Epidermal melanocyte (primary cell): ENCODE measurements around the gene DOP1A.

Experiments used
- DNase-seq: peaks from one replicate; pipeline ENCODE4 v3.0.0; 2011; ENCODE audit warnings: low spot score; ENCODE audit not compliant: insufficient read length

Gene DOP1A

DNA sequence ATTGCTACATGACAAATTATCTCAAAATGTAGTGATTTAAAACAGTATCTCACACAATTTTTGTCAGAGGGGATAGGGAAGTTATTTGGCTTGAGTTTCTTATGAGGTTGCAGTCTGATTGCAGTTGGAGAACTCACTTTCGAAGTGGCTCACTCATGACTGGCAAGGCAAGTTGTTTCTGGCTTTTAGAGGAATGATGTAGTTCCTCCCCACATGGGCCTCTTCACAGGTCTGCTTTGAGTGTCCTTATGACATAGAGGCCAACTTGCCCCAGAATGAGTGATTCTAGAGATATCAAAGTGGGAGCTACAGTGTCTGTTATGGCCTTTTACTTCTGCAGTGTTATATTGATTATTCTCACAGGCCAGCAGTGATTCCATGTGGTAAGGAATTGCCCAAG lies 6.1 kb downstream of the DOP1A start:
- no peak for DNase-seq

DNA sequence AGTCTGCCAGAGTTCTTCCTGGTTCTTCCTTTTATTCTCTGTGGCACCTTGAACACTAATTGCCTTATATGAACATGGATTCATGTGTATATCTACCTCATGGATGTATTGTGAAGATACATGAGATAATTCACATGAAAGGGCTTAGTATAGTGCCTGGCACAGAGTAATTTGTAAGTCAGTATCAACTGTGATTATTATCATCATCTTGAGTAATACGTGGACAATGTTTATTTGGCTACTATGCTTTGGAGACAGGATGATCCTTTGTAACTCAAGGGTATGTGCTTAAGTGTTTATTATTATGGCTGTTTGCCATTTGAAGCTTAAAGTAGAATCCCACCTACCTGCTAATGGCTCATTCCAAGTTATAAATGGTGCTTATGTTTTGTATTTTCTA lies 16.0 kb downstream of the DOP1A start:
- no peak for DNase-seq

DNA sequence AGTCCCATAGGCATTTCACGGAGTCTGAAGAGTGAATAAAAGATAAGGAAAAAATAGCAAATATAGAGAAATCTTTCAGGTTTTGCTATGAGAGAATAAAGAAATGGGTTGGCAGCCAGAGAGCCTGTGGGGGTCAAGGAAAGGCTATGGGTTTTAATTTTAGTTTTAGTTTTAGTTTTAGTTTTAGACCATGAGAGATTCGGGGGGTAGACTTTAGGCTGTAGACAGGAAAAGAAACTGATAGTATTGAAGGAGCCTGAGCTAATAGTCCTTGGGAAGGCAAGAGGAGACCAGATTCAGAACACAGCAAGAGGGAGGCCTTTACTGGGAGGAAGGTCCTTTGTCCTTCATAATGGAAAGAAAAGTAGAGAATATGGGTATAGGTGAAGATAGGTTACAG lies 19.3 kb downstream of the DOP1A start:
- no peak for DNase-seq

DNA sequence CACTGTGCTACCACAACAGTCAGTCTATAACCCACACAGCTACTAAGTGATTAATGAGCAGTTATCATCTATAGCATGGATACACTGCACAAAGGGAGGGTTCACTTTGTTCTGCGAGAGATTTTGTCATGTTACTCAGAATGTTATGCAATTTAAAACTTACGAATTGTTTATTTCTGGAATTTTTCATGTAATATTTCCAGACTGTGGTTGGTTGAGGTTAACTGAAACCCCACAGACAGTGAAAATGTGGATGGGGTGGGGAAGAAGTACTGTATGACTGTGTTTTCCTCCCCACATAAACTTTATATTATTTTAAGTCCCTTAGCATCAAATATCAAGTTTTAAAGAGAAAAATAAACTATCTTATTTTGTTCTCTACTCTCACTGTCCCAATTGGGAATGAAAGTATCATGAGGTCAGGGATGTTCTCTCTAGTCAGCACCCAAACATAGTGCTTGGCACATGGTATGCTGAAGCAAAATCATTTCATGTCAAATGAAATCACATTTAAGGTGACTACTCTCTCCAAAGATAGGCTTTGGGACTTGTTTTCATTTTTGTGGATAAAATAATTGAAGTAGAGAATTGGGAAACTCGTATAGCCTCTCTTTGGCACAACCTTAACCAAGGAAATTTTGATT lies 25.4 kb downstream of the DOP1A start:
- DNase-seq, result no peak

- no peak for DNase-seq
These were observed 29.3 kb downstream of the DOP1A start for GRCh38 chr6:83096791-83097190.

DNA sequence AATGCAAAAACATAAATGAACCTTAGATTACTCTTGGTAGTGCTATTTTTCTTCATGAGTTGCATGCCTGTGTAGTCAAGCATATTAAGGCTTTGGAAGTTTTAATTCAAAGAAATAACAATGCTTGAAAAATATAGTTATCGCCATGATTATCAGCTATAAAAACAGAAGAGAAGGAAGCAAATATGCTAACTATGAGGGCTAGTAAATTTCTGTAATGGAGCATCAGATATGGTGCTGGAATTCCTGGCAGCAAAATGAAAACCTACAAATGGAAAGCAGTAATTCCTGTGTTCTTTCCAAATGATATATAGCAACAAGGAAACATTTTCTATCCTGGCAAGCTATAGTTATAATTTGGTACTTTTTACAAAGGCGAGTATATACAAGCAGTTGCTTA lies 29.7 kb downstream of the DOP1A start:
- DNase-seq, result no peak

- no peak for DNase-seq
These were observed 30.2 kb downstream of the DOP1A start for GRCh38 chr6:83097675-83098074.

DNA sequence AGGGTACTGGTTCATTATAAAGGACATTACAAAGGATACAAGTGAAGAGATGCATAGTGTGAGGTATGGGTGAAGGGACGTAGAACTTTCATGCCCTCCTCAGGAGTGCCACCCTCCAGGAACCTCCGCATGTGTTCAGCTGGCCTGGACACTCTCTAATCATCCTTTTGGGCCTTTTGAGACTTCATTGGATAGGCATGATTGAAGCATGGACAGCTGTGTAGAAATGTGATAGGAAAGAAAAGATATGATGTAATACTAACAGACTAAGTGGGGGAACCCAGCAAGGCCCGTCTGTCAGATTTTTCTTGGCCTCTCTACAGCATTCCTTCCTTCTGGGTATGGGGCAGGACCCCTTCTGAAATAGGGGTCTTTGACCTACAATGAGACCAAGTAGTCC lies 31.1 kb downstream of the DOP1A start:
- no peak for DNase-seq

- no peak for DNase-seq
These were observed 40.9 kb downstream of the DOP1A start for GRCh38 chr6:83108378-83108777.

DNA sequence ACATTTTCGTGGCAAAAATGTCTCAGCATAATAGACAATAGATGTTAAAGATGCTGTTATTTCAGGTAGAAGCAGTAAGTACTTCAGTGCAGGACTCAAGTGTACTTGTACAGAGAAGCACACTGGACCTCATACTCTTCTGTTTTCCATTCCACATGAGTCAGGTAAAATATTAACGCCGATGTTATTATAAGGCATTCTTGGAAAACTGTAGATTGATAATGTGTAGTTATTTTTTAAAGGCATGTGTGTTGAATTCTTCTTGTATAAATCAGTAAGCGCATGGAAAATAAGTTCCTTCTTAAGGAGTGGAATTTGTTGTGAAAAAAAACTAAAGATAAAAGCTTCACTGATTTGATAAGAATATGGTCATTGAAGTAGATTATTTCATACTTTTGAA lies 45.8 kb downstream of the DOP1A start:
- DNase-seq, result no peak

DNA sequence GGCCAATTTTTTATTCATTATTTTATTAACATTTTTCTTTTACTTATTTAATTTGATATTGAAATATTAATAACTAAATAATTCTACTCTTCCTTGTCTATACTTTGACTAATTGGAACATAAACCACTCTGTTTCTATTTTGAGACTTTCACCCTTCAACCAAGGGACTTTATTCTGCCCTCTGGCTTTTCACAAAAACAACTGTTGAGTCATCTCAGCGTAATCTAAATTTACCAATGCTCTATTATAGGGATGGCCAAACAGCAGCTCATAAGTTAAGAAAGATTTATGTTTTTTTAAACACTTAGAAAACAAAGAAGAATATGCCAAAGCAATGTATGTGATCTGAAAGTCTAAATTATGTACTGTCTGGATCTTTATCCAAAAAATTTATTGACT lies 46.7 kb downstream of the DOP1A start:
- DNase-seq, result no peak

- DNase-seq, result no peak
These were observed 50.3 kb downstream of the DOP1A start for GRCh38 chr6:83117802-83118201.

GRCh38 chr6:83119742-83120300 lies 52.4 kb downstream of the DOP1A start:
- no peak for DNase-seq

- DNase-seq, result no peak
These were observed 57.1 kb downstream of the DOP1A start for GRCh38 chr6:83124553-83124952.

- DNase-seq, result no peak
These were observed 58.0 kb downstream of the DOP1A start for GRCh38 chr6:83125425-83125824.

- DNase-seq, result no peak
These were observed 58.8 kb downstream of the DOP1A start for GRCh38 chr6:83126223-83126622.

DNA sequence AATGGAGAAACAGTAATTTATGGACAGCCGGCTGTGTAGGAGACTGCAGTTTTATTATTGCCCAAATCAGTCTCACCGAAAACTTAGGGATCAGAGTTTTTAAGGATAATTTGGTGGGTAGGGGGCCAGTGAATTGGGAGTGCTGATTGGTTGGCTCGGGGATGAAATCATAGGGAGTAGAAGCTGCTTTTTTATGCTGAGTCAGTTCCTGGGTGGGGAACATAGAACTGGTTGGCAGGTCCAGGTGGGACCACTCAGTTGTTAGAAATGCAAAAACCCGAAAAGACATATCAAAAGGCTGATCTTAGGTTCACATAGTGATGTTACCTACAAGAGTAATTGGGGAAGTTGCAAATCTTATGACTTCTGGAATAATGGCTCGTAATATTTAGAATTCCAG lies 59.3 kb downstream of the DOP1A start:
- DNase-seq, result no peak

GRCh38 chr6:83127258-83127657 lies 59.8 kb downstream of the DOP1A start:
- DNase-seq, result no peak

DNA sequence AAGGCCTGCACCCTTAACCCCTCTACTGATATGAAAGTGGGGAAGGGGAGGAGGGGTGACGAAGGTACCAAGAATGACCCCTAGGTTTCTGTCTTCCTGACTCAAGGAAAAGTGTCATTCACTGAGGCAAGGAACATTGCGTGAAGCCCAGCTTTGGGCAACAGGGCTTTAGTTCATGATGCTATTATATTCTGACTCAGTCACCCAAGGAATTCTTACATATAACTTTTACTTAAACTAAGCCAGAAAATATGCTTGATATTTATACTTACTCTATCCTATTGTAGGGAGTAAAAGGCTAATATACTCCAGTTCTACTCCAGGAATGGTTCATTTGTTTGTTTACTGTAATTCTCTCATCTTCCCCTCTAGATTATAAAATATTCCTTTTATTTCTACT lies 60.5 kb downstream of the DOP1A start:
- DNase-seq, result no peak

DNA sequence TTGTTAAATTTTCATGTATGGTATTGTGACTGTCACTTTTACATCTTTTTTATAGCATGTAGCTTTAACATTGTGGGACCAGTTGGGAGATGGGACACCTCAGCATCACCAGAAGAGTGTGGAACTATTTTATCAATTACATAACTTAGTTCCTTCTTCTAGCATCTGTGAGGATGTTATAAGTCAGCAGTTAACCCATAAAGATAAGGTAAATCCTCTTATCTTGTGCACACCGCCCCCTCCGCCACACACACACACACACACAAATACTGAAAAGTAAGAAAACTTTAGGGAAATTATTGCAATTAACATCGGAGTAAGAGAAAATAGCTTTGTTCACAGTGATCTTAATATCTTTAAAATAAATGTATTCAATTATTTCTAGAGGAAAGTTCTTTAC lies 64.7 kb downstream of the DOP1A start:
- no peak for DNase-seq

DNA sequence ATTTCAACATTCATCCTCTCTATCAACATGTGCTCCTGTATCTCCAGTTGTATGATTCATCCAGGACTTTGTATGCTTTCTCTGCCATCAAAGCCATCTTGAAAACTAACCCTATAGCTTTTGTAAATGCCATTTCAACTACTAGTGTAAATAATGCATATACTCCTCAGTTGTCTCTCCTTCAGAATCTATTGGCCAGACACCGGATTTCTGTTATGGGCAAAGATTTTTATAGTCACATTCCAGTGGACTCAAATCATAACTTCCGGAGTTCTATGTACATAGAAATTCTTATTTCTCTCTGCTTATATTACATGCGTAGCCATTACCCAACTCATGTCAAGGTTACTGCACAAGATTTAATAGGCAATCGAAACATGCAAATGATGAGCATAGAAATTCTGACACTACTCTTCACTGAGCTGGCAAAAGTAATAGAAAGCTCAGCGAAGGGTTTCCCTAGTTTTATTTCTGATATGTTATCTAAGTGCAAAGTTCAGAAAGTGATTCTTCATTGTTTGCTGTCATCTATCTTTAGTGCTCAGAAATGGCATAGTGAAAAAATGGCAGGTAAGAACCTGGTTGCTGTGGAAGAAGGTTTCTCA lies 70.7 kb downstream of the DOP1A start:
- DNase-seq, result no peak

DNA sequence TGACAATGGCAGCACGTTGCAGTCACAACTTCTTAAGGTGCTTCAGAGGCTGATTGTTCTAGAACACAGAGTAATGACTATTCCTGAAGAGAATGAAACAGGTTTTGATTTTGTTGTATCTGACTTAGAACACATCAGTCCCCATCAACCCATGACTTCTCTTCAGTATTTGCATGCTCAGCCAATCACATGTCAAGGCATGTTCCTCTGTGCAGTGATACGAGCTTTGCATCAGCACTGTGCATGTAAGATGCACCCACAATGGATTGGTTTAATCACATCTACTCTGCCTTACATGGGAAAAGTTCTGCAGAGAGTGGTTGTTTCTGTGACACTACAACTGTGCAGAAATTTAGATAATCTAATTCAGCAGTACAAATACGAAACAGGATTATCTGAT lies 71.3 kb downstream of the DOP1A start:
- DNase-seq, result no peak

GRCh38 chr6:83151114-83151513 lies 83.6 kb downstream of the DOP1A start:
- DNase-seq, result no peak
